GM20431 (cell line): ENCODE measurements around the gene CDSN.

Source experiments
- in situ Hi-C: fragments of 300-500 bp; cut with MseI, MboI; formaldehyde crosslinking; loops from one replicate; pipeline ENCODE4 v1.15.0; 2020; ENCODE audit warnings: low sequenced_read_pairs; ENCODE audit not compliant: unreplicated experiment

CDSN gene

GRCh38 chr6:31090275-31090972 lies 29.8 kb downstream of the CDSN start:
- in situ Hi-C loops = no loop called here

- in situ Hi-C loops = no loop called here
Observed at GRCh38 chr6:31087494-31088089, 32.7 kb downstream of the CDSN start.

- in situ Hi-C loops = no loop called here
Observed at GRCh38 chr6:31086788-31087440, 33.3 kb downstream of the CDSN start.

- in situ Hi-C loops = no loop called here
Observed at GRCh38 chr6:31083742-31084354, 36.4 kb downstream of the CDSN start.

- in situ Hi-C loops = no loop called here
Observed at GRCh38 chr6:31081872-31082271, 38.4 kb downstream of the CDSN start.

GRCh38 chr6:31079656-31080261 lies 40.5 kb downstream of the CDSN start:
- in situ Hi-C loops = loop anchor here (10.0 kb wide), 1 partner anchor 155 kb away; no protein-coding TSS in a partner anchor

GRCh38 chr6:31076611-31077010 lies 43.6 kb downstream of the CDSN start:
- in situ Hi-C loops = loop anchor here (10.0 kb wide), 1 partner anchor 152 kb away; no protein-coding TSS in a partner anchor

GRCh38 chr6:31075528-31075927 lies 44.7 kb downstream of the CDSN start:
- in situ Hi-C loops = loop anchor here (10.0 kb wide), 1 partner anchor 151 kb away; no protein-coding TSS in a partner anchor

GRCh38 chr6:31074401-31074800 lies 45.8 kb downstream of the CDSN start:
- in situ Hi-C loops = loop anchor here (10.0 to 25.0 kb wide), 2 partner anchors 150 to 237 kb away; no protein-coding TSS in a partner anchor

- in situ Hi-C loops = loop anchor here (10.0 to 25.0 kb wide), 2 partner anchors 146 to 233 kb away; no protein-coding TSS in a partner anchor
Observed at GRCh38 chr6:31070711-31071197, 49.5 kb downstream of the CDSN start.

- in situ Hi-C loops = loop anchor here (25.0 kb wide), 1 partner anchor 232 kb away; no protein-coding TSS in a partner anchor
Observed at GRCh38 chr6:31068669-31069340, 51.4 kb downstream of the CDSN start.

GRCh38 chr6:31067891-31068668 lies 52.2 kb downstream of the CDSN start:
- in situ Hi-C loops = loop anchor here (25.0 kb wide), 1 partner anchor 231 kb away; no protein-coding TSS in a partner anchor

- in situ Hi-C loops = loop anchor here (25.0 kb wide), 1 partner anchor 230 kb away; no protein-coding TSS in a partner anchor
Observed at GRCh38 chr6:31067028-31067427, 53.2 kb downstream of the CDSN start.

- in situ Hi-C loops = loop anchor here (25.0 kb wide), 1 partner anchor 228 kb away; no protein-coding TSS in a partner anchor
Observed at GRCh38 chr6:31065556-31065955, 54.7 kb downstream of the CDSN start.
